Adrenal gland (tissue), 5 donors: ENCODE data around the gene WFDC9.

Source experiments
- CTCF ChIP-seq, 6 experiments: fragments of 450-650 bp in 4 of 6; fragments of 200-600 bp in 2 of 6; sonication (generic) in 1 of 6; IDR thresholded peaks; 1 replicate in 5 of 6; 2 replicates in 1 of 6; pipeline versions ENCODE4 v1.5.1 to v1.8.0; 2016 to 2021; ENCODE audit warnings: antibody characterized with exemption in 6 of 6, mild to moderate bottlenecking in 2 of 6, moderate library complexity in 1 of 6
- POLR2A ChIP-seq, 2 donors: fragments of 450-650 bp; IDR thresholded peaks; one replicate each; pipeline ENCODE4 v1.6.1; 2017; ENCODE audit warnings: antibody characterized with exemption in 2 of 2, mild to moderate bottlenecking in 2 of 2, moderate library complexity in 1 of 2
- donor health status: DM: no; HTN: no; CAD: no.

- TF ChIP-seq POLR2A (IDR thresholded peaks at IDR 0.05) (no peak), CTCF (IDR thresholded peaks at IDR 0.05) (no peak)
Measured at GRCh38 chr20:45583502-45583901, 47.6 kb downstream of the WFDC9 start.
